ENCODE data around the gene ALDH5A1. TPM values are rescaled to one million over a fixed set of nuclear protein-coding genes. Genes with fewer than 3 reads are reported as not detected.

ALDH5A1 gene
- total and polyA plus RNA-seq, 11 donors: 3.0 to 35.5 (median 19.7) TPM

DNA sequence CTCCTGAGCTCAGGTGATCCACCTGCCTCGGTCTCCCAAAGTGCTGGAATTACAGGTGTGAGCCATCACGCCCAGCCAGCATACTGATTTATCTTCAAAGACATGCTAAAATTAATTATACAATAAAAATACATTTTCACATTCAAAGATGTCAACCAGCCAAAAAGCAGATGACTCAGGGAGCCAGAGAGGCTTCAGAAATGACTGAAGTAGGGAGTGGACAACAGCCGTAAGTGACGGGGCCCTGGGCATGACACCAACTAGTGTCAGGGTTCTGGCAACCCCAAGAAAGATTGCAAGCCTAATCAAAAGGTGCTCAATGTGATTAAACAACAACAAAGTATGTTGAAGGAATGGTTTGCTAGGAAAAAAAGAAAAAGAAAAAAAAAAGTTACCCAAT is 33.8 kb upstream of the ALDH5A1 start:
- H3K4me3 ChIP-seq: no peak overlapping the region
- DNase-seq (no peak), ATAC-seq (no peak)
- 88 to 95% (median 92%) methylated on average over 4 of the region's 4 CpGs for WGBS, 4 donors
- H3K27ac ChIP-seq: no peak overlapping the region
- intact Hi-C loops (cut with DNase I): no loop called here
- H3K4me1 ChIP-seq: no peaks in the 10 kb centered on the region
- no peaks in the 10 kb centered on the region for H3K9me3 ChIP-seq
- H3K36me3 ChIP-seq: no peaks in the 10 kb centered on the region
- TF ChIP-seq, protein P1, sequence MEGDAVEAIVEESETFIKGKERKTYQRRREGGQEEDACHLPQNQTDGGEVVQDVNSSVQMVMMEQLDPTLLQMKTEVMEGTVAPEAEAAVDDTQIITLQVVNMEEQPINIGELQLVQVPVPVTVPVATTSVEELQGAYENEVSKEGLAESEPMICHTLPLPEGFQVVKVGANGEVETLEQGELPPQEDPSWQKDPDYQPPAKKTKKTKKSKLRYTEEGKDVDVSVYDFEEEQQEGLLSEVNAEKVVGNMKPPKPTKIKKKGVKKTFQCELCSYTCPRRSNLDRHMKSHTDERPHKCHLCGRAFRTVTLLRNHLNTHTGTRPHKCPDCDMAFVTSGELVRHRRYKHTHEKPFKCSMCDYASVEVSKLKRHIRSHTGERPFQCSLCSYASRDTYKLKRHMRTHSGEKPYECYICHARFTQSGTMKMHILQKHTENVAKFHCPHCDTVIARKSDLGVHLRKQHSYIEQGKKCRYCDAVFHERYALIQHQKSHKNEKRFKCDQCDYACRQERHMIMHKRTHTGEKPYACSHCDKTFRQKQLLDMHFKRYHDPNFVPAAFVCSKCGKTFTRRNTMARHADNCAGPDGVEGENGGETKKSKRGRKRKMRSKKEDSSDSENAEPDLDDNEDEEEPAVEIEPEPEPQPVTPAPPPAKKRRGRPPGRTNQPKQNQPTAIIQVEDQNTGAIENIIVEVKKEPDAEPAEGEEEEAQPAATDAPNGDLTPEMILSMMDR (IDR thresholded peaks at IDR 0.05): no peak
- no peak for TF ChIP-seq POLR2A (IDR thresholded peaks at IDR 0.05)
- no peaks in the 10 kb centered on the region for H3K27me3 ChIP-seq

DNA sequence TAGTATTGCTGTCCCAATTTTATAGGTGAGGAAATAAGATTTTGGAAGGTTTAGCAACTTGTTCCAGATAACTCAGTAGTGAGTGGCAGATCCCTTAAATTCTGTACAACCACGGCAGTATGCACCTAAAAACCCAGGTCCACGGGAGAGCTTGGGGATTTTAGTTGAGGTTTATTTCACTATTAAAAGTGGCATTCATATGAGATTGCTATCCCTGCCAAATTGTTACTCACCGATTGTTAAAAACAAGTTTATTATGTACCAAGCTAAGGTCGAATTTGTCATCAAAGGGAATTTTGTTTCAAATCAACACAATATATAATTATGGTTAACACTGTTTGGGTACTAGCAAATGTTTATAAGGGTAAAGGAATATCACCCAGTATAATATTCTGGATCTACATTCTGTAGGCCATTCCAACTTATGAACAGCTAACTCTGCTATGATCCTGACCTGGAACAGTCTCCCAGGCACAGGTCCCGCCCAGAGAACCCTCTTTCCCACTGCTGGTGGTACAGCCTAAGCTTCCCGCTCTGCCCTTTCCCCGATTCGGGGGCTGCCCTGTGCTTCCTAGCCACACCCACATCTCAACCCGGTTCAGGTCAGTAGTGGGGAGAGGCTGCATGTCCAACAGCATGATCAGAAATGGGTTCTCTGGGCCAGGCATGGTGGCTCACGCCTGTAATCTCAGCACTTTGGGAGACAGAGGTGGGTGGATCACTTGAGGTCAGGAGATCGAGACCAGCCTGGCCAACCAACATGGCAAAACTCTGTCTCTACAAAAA is 30.3 kb upstream of the ALDH5A1 start:
- H3K4me3 ChIP-seq: no peak overlapping the region
- no peak for ATAC-seq
- 80 to 90% (median 87%) methylated on average over 11 of the region's 11 CpGs for WGBS, 4 donors

DNA sequence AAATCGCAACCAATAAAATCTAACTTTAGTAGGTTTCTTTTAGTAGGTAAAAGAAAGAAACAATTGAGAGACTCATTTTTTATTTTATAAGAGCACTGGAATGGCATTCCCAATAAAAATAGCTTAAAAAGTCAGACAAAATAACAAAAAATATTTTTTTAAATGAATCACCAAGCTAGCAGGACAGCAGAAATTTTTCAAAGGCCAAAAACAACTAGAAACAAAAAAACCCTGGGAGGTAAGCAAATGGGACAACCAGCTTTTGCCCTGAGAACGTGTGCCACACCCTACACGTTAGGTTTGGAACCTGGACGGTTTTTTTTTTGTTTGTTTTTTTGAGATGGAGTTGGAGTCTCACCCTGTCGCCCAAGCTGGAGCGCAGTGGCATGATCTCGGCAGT is 25.0 kb upstream of the ALDH5A1 start:
- H3K4me1 ChIP-seq: no peaks in the 10 kb centered on the region
- no peaks in the 10 kb centered on the region for H3K27me3 ChIP-seq
- intact Hi-C loops (cut with DNase I): no loop called here
- DNase-seq (no peak), ATAC-seq (no peak)
- no peaks in the 10 kb centered on the region for H3K9me3 ChIP-seq
- no peaks in the 10 kb centered on the region for H3K36me3 ChIP-seq
- WGBS, 4 donors: 90 to 92% (median 91%) methylated on average over 7 of the region's 7 CpGs
- no peak for TF ChIP-seq POLR2A (IDR thresholded peaks at IDR 0.05)
- TF ChIP-seq, protein P1 (IDR thresholded peaks at IDR 0.05): no peak
- no peak overlapping the region for H3K27ac ChIP-seq
- no peak overlapping the region for H3K4me3 ChIP-seq

More for the DNA sequence above, 30.3 kb upstream of the ALDH5A1 start:
- Histone ChIP-seq H3K9me3 (no peaks in the 10 kb centered on the region), H3K4me1 (no peaks in the 10 kb centered on the region), H3K27me3 (no peaks in the 10 kb centered on the region), H3K36me3 (no peaks in the 10 kb centered on the region), H3K27ac (no peak overlapping the region)
- intact Hi-C loops (cut with DNase I): no loop called here
- TF ChIP-seq POLR2A (IDR thresholded peaks at IDR 0.05): no peak
- TF ChIP-seq, protein P1 (IDR thresholded peaks at IDR 0.05): no peak
- DNase-seq: no peak

DNA sequence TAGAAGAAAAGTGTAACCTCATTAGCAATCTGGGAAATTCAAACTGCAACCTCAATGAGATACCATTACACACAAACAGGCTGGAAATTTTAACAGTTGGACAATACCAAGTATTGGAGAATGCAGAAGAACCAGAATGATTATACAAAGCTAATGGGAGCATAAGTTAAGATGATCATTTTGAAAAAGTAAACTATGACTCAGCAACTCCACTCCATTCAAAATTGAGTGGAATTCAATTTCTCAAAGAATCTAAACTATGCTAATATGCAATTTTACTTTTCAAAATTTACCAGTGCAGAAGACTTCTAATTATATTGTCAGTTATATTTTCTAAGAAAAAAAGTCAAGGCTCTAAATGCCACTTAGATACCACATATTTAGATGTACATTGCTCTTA is 22.6 kb upstream of the ALDH5A1 start:
- H3K9me3 ChIP-seq: no peaks in the 10 kb centered on the region
- H3K27me3 ChIP-seq: no peaks in the 10 kb centered on the region
- ATAC-seq (no peak), DNase-seq (no peak)
- H3K27ac ChIP-seq: no peak overlapping the region
- H3K4me3 ChIP-seq: no peak overlapping the region
- H3K4me1 ChIP-seq: no peaks in the 10 kb centered on the region
- H3K36me3 ChIP-seq: no peaks in the 10 kb centered on the region
- intact Hi-C loops (cut with DNase I): no loop called here
- TF ChIP-seq POLR2A (IDR thresholded peaks at IDR 0.05): no peak
- TF ChIP-seq, protein P1 (IDR thresholded peaks at IDR 0.05): no peak
